HG03064 (cell line): ENCODE measurements around the gene OR7G3.

Experiments used
- ATAC-seq: cut with Tn5 transposase; IDR thresholded peaks from one replicate; pipeline ENCODE4 v1.9.1; 2021; ENCODE audit warnings: low read depth; ENCODE audit not compliant: unreplicated experiment

The OR7G3 gene

DNA sequence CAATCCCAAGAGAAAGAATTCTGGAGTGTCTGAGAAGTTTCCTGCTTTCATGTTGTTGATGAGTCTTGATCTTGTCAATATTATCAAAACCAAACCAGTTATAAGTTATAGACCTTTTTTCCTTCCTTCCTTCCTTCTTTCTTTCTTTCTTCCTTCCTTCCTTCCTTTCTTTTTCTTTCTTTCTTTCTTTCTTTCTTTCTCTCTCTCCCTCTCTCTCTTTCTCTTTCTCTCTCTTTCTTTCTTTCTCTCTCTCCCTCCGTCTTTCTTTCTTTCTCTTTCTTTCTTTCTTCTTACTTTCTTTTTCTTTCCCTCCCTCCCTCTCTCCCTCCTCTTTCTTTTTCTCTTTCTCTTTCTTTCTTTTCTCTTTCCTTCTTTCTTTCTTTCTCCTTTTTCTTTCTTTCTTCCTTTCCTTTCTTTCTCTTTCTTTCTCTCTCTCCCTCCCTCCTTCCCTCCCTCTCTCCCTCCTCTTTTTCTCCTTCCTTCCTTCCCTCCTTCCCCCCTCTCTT is at the start of gene OR7G3:
Gene OR7G3, minus strand, starts transcription at position 51 of the 506 bp plus-strand sequence. Its CDS starts 0 bp downstream, at position 51.
- no peak for ATAC-seq

DNA sequence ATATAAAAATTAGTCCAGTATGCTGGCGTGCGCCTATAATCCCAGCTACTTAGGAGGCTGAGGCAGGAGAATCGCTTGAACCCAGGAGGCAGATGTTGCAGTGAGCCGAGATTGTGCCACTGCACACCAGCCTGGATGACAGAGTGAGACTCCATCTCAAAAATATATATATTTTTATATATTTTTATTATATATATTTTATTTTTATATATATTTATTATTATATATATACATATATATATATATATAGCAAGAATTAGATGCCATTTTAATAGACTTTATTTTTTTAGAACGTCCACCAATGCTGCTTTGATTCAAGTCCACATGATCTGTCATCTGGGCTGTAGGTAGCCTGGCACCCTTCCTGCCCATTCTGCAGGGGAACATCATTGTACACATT is 48.6 kb upstream of the OR7G3 start:
- no peak for ATAC-seq

DNA sequence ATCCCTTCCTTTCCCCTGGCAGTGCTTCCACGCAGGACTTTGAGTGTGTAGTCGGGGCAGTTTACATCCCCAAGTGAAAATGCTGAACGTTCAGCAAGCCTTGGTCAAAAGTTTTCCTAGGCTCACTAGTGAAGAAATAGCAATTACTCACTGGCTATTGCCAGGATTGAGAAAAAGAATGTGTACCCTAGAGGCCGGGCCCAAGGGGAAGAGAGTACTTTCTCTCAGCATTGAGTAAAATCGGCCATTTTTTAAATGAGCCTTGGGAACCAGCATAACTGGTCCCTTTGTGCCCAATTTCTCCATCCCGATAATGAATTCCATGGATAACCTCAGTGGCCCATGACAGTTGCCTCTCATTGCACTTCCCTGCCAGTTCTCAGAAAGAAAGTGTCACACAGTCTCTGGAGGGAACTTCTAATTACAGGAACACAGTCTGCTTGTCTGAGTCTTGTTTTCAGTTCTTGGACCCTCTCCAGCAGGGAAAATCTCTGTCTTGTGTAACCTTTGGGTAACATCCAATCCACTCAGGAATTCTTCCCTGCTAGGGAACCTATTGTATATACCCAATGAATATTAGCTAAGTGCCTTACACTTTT is 44.7 kb upstream of the OR7G3 start:
- ATAC-seq = no peak

DNA sequence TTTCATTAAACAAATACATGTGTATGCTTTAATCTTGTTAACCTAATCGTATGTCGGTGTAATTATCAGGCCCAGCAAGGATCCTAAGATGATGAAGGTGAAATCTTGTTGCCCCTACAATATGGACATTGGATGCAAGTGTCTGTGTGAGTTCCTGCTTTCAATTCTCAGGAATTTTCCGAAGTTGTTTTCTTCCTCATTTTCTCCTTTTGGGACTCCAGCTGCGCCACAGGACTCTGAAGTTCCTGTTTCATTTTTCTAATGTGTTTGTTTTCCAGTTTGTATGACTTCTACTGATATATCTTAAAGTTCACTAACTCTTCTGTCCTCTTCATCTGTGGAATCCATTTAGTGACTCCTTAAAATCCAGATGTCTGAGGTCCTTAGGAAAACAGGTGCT is 40.1 kb upstream of the OR7G3 start:
- no peak for ATAC-seq

DNA sequence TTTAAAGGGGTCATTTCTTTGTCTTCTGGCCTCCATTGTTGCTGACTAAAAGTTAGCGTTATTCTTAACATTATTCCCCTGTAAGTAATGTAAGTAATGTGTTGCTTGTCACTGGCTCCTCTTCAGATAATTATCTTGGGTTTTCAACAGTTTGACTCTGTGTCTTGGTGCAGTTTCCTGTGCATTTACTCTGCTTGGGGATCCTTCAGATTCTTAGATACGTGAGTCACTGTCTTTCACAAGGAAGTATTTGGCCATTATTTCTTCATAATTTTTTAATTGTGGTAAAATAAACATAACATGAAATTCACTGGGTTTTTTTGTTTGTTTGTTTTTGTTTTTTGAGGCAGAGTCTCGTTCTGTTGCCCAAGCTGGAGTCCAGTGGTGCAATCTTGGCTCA is 38.5 kb upstream of the OR7G3 start:
- no peak for ATAC-seq

DNA sequence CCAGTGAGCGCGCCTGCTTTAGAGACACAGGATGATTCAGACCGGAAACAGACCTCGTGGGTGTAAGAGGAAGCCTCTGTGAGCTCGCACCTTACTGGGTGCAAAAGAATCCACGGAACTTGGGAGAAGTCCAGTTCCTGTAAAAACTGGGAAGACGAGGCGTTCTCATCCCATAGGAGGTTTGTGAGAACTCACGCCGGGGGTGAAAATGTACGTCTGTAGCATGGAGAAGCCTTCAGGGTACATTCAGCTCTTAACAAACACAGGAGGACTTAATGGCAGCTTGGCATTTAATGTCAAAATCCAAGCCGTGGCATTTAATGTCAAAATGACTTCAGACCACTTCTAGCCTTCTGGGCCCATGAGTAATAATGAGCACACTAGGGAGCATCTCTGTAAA is 34.7 kb upstream of the OR7G3 start:
- ATAC-seq = no peak

DNA sequence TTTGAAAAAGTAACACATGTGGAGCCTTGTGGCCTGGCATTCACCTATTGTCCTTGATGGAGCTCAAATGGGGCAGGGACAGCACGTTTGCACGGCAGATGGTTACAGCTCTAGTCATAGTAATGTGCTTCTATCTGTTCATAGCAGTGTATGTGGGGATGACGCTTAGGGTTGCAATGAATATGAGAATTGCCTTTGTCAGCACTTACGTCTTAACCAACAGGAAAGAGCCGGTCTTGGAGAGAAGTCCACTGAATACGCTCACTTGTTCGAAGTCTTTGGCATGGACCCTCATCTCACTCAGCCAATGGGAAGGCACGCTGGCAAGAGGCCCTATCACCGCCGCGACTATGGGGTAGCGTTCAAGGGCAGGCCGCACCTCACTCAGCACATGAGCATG is 33.1 kb upstream of the OR7G3 start:
- no peak for ATAC-seq

DNA sequence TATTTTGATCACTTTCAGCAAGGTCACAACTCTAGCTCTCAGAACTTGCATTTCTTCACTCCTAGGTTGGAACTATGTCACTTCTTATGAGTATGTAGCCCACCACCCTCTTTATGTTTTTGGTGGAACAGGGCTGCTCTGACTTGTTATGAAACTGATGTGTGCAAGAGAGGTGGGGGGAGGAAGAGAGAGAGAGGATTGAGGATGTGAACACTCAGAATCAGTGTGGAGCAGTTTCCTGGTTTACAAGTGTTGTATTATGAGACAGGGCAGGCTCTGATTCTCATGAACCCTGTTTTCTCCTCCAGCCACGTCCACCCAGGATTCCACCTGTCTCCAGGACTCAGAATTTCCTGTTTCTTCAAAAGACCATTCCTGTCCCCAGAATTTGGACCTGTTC is 29.6 kb upstream of the OR7G3 start:
- no peak for ATAC-seq

DNA sequence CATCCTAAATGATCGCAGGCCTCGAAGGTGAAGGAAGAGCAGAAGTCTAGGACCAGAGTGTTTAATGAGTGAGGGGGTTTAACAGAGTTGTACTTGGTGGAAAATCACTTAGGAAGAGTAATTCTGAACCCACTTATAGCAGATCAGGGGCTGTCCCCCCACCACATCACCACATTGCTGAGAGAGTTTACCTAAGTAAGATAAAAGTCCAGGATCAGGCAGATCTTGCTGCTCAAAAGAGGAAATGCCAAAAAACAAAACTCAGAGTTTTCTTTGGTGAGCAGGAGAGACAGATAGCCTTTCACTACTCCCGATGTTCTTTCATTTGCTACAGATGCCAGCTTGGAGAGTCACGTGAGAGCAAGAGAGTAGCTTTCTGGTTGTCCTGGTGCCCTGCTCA is 28.8 kb upstream of the OR7G3 start:
- no peak for ATAC-seq

DNA sequence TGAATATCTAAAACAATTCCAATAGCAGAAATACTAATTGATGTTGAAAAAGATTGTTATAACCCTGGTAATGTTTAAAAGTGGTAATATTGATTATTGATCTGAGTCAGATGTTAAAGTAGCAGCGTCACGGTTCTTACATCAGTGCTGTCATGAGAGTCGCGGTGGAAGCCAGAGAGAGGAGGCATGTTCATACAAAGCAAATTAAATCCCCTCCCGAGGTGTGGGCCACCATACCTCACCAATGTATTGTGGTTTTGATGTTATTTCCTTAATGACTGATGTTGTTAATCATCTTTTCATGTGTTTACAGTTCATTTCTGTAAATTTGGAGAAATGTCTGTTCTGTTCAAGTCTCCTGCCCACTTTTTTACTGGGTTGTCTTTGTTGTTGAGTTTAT is 24.6 kb upstream of the OR7G3 start:
- ATAC-seq = no peak

DNA sequence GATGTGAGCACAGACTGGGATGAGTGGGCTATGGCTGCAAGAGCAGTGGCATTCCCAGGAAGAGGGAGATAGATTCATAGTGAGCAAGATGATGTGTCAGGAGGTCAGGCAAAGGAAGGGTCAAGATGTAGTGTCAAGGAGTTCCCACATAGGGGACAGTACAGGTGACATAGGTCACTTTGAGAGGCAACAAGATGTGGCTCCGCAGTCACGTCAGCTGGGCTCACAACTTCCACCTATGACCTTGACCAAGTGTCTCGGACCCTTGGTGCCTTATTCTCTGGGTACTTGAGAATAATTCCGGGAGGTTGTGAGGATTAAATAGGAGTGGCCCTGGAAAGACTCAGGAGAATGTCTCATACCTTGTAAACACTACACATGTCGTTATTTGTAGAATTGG is 23.9 kb upstream of the OR7G3 start:
- no peak for ATAC-seq

DNA sequence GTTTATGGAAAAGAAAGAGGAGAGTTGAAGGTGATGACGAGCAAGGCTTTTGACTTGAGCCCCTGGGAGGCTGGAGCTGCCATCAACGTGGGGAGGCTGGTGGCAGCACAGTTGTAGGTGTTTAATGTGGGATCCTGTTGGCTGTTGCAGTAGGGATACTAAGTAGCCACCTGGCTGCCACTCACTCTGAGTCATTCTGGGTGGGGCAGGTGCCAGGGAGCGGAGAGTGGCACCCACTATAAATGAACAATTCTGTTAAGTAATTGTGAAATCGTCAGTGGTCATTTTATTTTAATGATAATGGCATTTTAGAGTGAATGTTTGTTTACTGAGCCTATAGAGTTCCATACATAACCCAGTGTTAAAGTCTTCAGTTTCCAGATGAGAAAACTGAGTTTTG is 23.2 kb upstream of the OR7G3 start:
- ATAC-seq = no peak

DNA sequence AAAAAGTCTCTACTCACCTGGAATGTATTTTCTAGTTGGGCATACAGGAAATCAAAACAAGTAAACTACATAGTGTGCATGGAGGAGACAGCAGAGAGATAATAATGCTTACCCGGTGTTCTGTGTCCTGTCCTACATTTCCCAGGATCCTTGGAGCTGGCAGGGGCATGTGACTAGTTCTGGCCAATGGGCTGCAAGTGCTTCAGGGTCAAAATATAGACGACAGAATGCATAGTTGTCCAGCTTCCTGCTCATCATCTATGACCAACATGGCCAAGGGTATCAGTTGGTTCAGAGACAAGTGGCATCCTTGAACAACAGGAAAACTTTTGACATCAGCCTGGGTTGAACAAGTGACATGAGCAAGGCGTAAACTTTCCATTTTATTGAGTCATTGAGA is 21.9 kb upstream of the OR7G3 start:
- ATAC-seq = no peak

DNA sequence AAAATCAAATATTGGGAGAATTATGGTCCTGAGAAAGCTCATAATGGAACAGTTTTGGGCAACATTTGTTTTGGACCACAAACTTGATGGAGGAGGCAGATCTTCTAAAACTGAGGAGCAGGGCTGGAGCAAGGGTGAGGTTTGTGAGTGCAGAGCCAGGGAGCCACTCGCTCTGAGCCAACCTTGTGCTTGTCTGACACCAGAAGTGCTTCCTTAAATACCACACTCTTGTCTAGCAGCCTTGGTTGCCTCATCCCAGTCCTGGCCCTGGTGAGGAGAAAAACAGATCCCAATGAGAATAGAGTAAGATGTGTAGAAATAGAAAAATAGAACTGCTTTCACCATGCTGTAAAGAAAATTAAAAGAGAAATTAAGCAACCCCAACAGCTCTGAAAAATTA is 20.1 kb upstream of the OR7G3 start:
- ATAC-seq = no peak

DNA sequence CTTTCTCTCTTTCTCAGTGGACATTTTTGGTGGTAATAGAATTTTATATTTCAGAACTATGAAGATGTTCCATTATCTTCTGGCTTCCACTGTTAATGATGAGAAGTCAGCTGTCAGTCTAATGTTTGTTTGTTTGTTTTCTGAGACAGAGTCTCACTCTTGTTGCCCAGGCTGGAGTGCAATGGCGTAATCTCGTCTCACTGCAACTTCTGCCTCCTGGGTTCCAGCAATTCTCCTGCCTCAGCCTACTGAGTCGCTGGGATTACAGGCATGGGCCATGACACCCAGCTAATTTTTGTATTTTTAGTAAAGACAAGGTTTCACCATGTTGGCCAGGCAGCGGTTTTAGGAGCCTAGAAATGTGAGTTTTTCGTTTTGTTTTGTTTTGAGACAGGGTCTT is 18.2 kb upstream of the OR7G3 start:
- no peak for ATAC-seq

DNA sequence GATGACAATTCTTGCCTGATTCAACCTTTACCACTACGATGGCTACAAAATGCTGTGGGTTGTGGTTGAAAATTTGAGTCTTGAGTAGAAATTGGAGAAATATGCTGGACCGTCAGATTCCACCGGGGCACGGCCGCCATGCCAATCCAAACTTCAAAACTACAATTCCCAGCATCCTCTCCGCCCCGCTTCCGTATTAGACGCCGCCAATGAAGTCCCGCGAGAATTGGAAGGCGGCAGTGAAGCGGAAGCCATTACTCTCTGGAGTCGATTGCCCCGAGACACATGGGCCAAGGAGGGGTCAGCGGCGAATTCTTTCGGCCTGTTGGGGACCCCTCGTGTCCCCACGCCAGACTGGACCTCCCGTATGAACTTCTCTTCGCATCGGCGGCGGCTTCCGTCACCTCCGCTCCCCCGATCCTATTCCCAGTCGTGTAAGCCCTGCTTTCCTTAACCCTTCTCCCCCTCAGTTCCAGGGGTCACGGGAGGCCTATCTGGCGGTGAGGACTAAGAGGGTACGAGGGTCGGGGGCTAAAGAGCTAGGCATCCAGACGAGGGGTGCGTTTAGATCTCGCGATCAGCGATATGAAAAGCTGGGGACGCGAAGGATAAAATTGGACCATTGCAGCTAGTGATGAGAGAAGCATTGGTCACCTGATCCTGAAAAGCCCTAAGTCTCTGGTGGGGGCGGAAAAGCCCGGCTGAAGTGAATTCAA is 13.6 kb upstream of the OR7G3 start, which contains the start of gene ZNF317:
Gene ZNF317, plus strand, starts transcription at position 239 of the 716 bp plus-strand sequence. CDS start 15,620 bp downstream, outside the sequence.
- peak; percentile 83 for ATAC-seq

DNA sequence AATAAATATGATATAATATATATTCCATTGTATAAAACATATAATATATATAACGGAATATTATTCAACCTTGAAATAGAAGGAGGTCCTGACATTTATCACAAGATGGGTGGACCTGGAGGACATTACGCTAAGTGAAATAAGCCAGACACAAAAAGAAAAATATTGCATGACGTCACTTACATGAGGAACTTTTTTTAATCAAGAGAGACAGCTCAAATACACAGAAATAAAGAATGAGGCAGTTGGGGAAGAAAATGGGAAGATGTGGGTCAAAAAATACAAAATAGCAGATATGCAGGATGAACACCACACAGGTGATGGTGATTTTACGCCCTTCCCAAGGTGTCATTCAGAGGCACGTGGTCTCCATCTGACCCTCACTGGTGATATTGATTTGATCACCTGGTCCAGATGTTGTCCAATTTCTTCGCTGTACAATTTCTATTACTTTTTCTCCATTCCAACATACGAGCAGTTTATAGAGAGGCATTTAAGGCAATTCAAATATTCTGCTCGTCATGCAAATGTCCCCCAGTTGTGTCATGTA is 12.9 kb upstream of the OR7G3 start:
- ATAC-seq = no peak

DNA sequence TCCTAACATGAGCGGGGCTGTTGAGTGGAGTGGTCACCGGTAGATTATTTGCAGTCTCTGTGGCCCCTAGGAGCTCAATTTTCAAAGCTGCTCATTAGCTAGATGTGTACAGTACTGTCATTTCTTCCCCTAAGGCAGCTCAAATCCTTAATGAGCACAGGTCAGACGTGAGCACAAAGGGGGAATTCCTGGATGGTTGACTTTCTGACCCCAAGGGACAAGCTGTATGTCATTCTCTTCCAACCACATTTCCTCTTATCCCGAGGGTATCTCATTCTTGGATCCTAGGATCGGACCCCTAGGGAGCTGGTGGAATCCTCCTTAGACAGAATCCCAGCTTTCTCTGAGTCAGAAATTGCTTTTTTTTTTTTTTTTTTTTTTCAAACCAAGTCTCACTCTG is 5.7 kb upstream of the OR7G3 start:
- ATAC-seq = no peak

DNA sequence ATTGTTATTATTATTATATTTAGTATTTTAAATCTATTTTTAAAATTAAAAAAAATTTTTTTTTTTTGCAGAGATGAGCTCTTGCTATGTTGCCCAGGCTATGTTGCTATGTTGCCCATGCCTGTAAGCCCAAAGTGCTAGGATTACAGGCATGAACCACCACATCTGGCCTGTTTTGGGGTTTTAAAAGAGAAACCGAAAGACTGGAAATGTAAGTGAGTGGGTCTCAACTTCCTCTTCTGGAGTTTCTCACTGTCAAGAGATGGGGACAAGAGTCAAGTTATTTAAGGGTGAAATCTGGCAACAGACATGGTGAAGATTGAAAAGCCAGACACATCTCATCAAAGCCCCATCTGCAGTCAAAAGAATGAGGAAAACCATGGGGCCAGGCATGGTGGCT is 4.2 kb upstream of the OR7G3 start:
- no peak for ATAC-seq

DNA sequence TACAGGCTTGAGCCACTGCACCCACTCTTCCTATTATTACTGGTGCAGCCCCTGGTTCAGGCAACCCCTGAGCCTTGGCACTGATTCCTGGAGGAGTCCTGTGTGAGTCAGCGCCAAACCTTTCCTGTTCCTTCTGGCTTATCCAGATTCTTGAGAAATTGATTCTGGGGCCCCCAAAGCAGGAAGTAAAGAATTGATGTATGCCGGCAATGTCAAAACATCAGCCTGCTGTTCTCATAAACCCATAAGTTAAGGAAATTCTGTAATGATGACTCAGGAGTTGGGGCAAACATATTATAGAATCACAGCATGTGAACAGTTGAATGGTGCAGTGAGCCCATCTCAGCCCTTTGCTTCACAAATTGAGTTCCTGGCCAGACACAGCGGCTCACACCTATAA is 1.4 kb upstream of the OR7G3 start:
- ATAC-seq = no peak

DNA sequence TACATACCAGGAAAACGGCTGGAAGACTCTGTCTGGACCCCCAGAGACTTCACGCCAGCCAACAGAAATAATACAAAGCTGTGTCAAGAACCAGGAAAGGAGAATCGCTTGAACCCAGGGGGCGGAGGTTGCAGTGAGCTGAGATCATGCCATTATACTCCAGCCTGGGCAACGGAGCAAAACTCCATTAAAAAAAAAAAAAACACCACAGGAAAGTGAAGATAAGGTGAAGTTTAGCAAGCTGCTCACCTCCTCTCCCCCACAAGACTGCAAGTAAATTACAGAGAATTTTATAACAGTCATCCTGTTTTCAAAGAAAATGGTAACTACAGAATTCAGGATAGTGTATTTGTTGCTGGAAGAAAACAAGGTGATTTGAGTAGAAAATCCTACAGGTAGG is 10.2 kb downstream of the OR7G3 start:
- no peak for ATAC-seq

DNA sequence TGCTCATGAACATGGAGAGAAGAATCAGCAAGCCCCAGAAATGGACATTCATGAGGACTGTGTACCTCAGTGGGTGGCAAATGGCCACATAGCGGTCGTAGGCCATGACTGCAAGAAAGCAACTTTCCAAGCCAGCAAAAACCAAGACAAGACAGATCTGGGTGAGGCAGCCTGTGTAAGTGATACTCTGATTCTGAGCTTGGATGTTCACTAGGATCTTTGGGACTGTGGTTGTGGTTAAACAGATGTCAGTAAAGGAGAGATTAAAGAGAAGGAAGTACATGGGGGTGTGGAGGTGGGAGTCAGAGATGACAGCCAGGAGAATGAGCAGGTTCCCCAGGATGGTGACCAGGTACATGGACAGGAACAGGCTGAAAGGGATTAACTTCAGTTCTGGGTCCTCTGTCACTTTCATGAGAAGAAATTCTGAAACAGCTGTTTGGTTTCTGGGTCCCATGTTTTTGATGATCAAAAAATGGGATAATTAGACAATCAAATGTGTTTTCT is 11.4 kb downstream of the OR7G3 start, which contains the start of gene OR7G1:
Gene OR7G1, minus strand, starts transcription at position 457 of the 507 bp plus-strand sequence. Its CDS starts 0 bp downstream, at position 457.
- no peak for ATAC-seq
